C4-2B (cell line): ENCODE data around the gene PLAU.

Experiments
- H3K27ac ChIP-seq: fragments of 450-650 bp; 2 replicates; pipeline ENCODE4 v1.5.1; 2017
- CTCF ChIP-seq: fragments of 450-650 bp; conservative IDR thresholded peaks from 2 replicates; pipeline ENCODE4 v1.5.1; 2017; ENCODE audit warnings: mild to moderate bottlenecking
- ZFX ChIP-seq: fragments of 450-650 bp; IDR thresholded peaks from 2 replicates; pipeline ENCODE4 v1.6.1; 2017

PLAU gene

GRCh38 chr10:73877533-73878160 lies 33.3 kb upstream of the PLAU start:
- H3K27ac ChIP-seq: no peak overlapping the region
- TF ChIP-seq CTCF (no peak), ZFX (no peak)

- TF ChIP-seq ZFX: no peak
- TF ChIP-seq CTCF: no peak
- no peak overlapping the region for H3K27ac ChIP-seq
These were observed 32.6 kb upstream of the PLAU start for GRCh38 chr10:73878365-73878764.

DNA sequence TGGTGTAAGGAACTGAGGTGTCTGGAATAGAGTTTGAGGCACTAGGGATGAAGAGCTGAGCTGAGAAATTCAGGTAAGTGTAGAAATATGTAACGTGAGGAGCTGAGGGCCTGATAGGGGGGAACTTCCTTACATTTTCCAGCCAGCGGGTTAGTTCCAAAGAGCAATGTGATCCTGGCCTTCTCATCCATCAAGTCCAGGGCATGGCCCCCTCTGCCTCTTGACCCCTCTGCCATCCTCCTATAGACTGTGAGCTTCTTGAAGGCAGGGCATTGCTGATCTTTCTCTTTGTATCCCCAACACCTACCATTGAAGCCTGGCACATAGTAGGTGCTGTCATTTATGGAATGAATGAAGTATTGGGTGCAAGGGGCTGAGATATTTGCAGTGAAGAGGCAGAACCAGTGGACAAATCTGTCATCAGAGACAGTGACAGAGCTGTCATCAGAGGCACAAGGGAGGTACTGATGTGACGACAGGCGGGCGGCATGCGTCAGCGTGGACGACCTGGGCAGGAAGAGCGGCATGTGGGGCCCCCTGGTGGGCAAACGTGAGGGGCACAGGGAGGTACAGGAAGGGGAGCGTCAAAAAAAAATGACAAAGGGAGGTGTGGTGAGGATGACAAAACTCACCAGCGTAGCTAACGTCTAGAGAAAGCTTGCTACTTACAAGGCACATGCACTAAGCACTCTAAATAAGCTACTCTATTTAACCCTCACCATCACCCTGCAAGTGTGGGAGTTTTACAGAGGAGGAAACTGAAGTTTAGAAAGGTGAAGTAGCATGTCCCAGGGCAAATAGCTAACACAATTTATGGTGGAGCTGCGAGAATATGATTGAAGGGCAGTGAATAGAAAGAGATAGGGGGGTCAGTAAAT lies 31.4 kb upstream of the PLAU start:
- TF ChIP-seq ZFX: no peak
- peak; percentile 95 for TF ChIP-seq CTCF

GRCh38 chr10:73881221-73881919 lies 29.6 kb upstream of the PLAU start:
- H3K27ac ChIP-seq: no peak overlapping the region
- no peak for TF ChIP-seq ZFX
- no peak for TF ChIP-seq CTCF

More for the DNA sequence above, 31.4 kb upstream of the PLAU start:
- no peak overlapping the region for H3K27ac ChIP-seq

DNA sequence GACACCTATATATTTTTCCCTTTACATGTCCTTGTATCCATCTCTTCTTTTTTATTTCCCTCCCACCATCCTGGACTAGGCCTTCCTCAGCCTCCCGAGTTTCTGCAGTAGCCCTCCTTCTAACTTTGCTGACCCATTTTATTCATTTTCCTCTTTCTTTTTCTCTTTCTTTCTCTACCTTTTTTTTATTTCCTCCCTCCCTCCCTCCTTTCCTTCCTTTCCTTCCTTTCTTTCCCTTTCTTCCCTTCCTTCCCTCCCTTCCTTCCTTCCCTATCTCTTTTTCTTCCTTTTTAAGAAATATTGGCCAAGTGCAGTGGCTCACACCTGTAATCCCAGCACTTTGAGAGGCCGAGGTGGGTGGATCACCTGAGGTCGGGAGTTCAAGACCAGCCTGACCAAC lies 26.9 kb upstream of the PLAU start:
- H3K27ac ChIP-seq: no peak overlapping the region
- TF ChIP-seq ZFX: no peak
- TF ChIP-seq CTCF: no peak

DNA sequence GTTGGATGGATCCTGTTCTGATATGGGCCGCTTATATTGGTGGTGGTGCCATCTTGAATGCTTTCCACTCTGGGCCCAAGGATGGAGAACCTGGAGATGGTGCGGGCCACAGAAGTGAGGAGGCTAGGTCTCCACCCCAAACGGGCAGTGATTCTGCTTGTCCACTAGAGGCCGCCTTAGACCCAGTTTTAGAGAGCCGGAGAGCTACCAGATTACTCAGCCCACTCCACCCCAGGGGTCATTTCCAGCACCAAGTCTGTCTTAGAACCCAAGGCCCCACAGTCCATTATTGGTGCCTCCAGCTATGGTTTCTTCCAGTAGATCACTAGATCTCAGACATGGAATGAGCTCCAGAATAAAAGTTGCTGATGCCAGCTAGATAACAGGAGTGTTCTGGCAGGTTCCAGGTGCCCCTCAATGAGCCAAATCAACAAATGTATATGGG lies 24.8 kb upstream of the PLAU start:
- peak overlapping the region; percentile 85; the same call in 1 of the 2 replicates for H3K27ac ChIP-seq
- no peak for TF ChIP-seq ZFX
- peak; percentile 90 for TF ChIP-seq CTCF
